ENCODE measurements around the gene FITM1. TPM values are rescaled to one million over a fixed set of nuclear protein-coding genes. Genes with fewer than 3 reads are reported as not detected.
A peak's percentile ranks its signal among the peaks of the same experiment; 100 is the strongest.

The FITM1 gene
- total RNA-seq, 2 donors from 2014 or later: 0.85 to 1.5 TPM

- TF ChIP-seq, protein P1, sequence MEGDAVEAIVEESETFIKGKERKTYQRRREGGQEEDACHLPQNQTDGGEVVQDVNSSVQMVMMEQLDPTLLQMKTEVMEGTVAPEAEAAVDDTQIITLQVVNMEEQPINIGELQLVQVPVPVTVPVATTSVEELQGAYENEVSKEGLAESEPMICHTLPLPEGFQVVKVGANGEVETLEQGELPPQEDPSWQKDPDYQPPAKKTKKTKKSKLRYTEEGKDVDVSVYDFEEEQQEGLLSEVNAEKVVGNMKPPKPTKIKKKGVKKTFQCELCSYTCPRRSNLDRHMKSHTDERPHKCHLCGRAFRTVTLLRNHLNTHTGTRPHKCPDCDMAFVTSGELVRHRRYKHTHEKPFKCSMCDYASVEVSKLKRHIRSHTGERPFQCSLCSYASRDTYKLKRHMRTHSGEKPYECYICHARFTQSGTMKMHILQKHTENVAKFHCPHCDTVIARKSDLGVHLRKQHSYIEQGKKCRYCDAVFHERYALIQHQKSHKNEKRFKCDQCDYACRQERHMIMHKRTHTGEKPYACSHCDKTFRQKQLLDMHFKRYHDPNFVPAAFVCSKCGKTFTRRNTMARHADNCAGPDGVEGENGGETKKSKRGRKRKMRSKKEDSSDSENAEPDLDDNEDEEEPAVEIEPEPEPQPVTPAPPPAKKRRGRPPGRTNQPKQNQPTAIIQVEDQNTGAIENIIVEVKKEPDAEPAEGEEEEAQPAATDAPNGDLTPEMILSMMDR (IDR thresholded peaks at IDR 0.05): no peak
- Histone ChIP-seq H3K27me3 (no peaks in the 10 kb centered on the region), H3K9ac (ENCODE audit: low read depth in 2 of 2, low read length in 2 of 2) (peak overlapping the region; percentile 1 to 31), H3K36me3 (peaks cover 3% of the 10 kb centered on the region), H3K4me1 (peaks cover 23% of the 10 kb centered on the region), H3K4me3 (peak overlapping the region; percentile 94), H3K9me3 (no peaks in the 10 kb centered on the region), H3K27ac (peak overlapping the region; percentile 99)
- DNase-seq: no peak
- intact Hi-C loops (cut with DNase I): no loop called here
These were observed 14.8 kb downstream of the FITM1 start for GRCh38 chr14:24145219-24145618.

DNA sequence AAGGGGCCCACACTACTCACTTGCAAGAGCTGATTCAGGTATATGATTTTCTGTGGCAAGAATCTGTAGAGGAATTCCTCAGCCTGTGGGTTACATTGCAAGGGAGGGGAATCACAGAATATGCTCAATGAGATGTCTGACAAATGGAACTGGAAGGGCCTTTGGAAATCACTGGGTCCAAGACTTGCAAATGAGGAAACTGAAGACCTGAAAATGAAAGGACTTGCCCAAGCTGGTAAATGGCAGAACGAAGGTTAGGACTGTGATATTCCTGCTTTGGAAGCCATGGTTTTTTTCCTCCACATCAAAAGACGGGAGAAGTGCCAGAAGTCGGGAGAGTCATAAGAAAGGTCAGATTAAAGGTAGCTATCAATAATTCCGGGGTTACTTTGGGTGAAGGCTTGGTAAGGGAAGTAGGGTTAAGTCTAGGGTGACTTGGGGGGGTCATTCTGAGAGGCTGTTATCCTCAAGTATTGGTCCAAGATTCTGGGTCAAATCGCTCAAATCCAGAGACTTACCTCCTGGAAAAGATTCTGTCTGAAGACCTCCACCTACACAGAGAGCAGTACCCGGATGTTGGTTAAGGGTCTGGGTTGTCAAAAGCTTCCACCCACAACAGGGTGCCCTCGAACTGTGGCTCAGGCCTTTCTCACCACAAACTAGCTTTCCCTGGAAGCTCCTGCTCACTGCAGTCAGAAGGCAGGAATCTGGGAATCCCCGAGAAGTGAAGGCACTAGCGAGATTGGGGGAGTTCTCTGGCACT is 15.4 kb downstream of the FITM1 start:
- peak overlapping the region; percentile 94 for H3K4me3 ChIP-seq
- DNase-seq: no peak
- H3K9ac ChIP-seq (ENCODE audit: low read depth in 2 of 2, low read length in 2 of 2): peak overlapping the region; percentile 31 to 97
- TF ChIP-seq, protein P1 (IDR thresholded peaks at IDR 0.05): no peak
- H3K36me3 ChIP-seq: peaks cover 8% of the 10 kb centered on the region
- intact Hi-C loops (cut with DNase I): no loop called here
- no peaks in the 10 kb centered on the region for H3K9me3 ChIP-seq
- H3K27me3 ChIP-seq: no peaks in the 10 kb centered on the region
- H3K4me1 ChIP-seq: peaks cover 23% of the 10 kb centered on the region
- H3K27ac ChIP-seq: peak overlapping the region; percentile 99

DNA sequence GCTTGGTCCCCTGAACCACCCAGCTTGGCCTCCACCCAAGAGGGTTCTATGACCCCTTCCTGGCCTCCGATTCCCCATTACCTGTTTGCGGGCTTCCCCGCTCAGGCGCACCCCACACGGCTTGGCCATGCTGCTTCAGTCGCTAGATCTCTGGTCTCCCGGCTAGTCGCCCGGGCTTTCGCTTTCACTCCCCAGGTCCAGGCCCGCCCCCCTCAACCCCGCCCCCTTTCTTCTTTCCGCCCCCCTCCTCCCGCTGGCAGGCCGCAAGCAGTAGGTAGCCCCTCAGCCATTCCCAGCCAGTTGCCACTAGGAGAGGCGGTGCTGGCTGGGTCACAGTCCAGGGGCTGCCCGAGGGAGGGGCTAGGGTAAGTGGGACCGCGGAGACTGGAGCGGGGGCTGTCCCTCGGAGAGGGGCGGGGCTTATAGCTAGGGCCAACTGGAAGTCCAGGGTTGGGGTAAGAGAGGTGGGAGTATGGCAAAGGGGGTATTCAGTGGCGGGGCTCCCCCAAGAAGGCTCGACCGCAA is 16.1 kb downstream of the FITM1 start, which contains the start of gene PSME2:
Gene PSME2 (minus strand): TSS at position 158 of the 525 bp plus-strand sequence. CDS start 29 bp downstream, at position 129.
- intact Hi-C loops (cut with DNase I): no loop called here
- Histone ChIP-seq H3K27me3 (no peaks in the 10 kb centered on the region), H3K9ac (ENCODE audit: low read depth in 2 of 2, low read length in 2 of 2) (peak within 1 kb of the TSS; percentile 95 to 97), H3K4me3 (peak within 1 kb of the TSS; percentile 94), H3K27ac (peak within 1 kb of the TSS; percentile 99), H3K4me1 (peaks cover 23% of the 10 kb centered on the region), H3K36me3 (peaks cover 14% of the 10 kb centered on the region), H3K9me3 (no peaks in the 10 kb centered on the region)
- TF ChIP-seq, protein P1 (IDR thresholded peaks at IDR 0.05): no peak
- peak; percentile 97 for DNase-seq

DNA sequence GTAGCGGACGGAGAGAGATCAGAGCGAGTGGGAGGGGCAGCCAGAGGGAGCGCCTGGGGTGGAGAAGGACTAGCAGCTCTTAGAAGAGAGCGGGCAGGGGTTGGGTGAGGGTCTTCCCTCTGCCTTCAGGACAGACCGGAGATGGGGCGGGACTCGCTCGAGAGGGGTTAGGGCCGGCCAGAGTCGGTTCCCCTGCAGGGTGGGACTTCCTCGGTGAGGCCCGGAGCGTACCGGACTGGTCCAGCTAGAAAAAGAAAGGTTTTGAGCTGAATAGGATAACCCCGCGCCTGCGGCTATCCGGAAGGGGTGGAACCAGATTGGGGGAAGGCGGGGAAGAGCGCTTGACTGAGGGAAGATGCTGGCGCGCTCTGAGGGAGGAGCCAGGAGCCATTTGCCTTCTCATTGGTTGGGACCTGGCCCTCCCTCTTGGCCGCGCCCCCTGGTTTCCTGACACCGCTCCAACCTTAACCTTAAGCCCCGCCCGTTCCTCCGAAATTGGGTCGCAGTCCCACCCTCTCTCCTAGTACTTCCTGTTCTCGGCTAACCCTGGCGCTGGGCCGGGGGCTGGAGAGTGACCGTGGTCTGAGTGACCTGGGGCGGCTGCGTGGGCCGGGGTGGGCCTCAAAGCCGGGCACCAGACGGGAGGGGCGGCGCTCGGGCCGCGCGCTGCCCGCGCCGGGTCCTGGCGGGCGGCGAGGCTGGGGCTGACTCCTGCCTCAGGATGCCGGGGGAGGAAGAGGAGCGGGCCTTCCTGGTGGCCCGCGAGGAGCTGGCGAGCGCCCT is 16.7 kb downstream of the FITM1 start, which contains the start of gene RNF31:
Gene RNF31 (plus strand): TSS at position 521 of the 783 bp plus-strand sequence. CDS start 201 bp downstream, at position 722.
- peak within 1 kb of the TSS; percentile 94 for H3K4me3 ChIP-seq
- peaks cover 20% of the 10 kb centered on the region for H3K36me3 ChIP-seq
- peak; percentile 99 for DNase-seq
- TF ChIP-seq, protein P1 (IDR thresholded peaks at IDR 0.05): no peak
- intact Hi-C loops (cut with DNase I): no loop called here
- H3K27me3 ChIP-seq: no peaks in the 10 kb centered on the region
- peaks cover 20% of the 10 kb centered on the region for H3K4me1 ChIP-seq
- peak within 1 kb of the TSS; percentile 95 to 97 for H3K9ac ChIP-seq (ENCODE audit: low read depth in 2 of 2, low read length in 2 of 2)
- peak within 1 kb of the TSS; percentile 99 for H3K27ac ChIP-seq
- no peaks in the 10 kb centered on the region for H3K9me3 ChIP-seq

DNA sequence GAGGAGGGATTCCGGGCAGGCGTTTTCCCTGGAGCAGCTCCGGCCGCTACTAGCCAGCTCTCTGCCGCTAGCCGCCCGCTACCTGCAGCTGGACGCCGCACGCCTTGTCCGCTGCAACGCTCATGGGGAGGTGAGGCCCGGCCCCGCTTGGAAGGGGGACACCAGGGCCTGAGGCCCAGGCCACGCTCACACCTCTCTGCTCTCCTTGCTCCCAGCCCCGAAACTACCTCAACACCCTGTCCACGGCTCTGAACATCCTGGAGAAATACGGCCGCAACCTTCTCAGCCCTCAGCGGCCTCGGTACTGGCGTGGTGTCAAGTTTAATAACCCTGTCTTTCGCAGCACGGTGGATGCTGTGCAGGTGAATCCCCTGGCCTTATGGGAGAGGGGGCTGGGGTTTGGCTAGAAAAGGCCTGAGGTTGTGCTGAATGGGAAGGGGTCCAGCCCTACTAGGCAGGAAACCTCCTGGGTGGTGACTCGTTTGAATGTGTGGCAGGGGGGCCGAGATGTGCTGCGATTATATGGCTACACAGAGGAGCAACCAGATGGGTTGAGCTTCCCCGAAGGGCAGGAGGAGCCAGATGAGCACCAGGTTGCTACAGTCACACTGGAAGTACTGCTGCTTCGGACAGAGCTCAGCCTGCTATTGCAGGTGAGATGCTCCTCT is 17.4 kb downstream of the FITM1 start:
- DNase-seq: no peak
- H3K36me3 ChIP-seq: peaks cover 20% of the 10 kb centered on the region
- peak overlapping the region; percentile 99 for H3K27ac ChIP-seq
- H3K27me3 ChIP-seq: no peaks in the 10 kb centered on the region
- intact Hi-C loops (cut with DNase I): no loop called here
- H3K9me3 ChIP-seq: no peaks in the 10 kb centered on the region
- H3K4me1 ChIP-seq: peaks cover 17% of the 10 kb centered on the region
- TF ChIP-seq, protein P1 (IDR thresholded peaks at IDR 0.05): no peak
- peak overlapping the region; percentile 94 for H3K4me3 ChIP-seq
- peak overlapping the region; percentile 91 to 95 for H3K9ac ChIP-seq (ENCODE audit: low read depth in 2 of 2, low read length in 2 of 2)

All from colonic mucosa (tissue), 4 donors.